ENCODE measurements around the gene CD82.

The CD82 gene

DNA sequence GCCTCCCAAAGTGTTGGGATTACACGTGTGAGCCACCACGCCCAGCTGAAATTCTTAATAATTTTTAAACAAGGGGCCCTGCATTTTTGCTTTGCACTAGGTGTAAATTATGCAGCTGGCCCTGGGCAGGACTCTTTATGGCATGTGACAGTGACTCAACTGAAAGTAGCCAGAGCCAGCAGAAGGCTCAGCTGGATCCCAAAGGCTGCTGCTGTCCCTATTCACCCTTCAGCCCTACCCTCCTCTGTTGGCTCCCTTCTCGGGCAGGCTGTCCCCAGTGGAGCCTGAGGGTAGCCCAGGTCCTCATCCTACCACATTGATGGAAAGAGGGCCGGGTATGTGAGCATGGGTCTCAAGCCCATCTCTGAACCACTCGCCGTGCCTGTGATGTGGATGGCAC is 45.6 kb downstream of the CD82 start:
- ATAC-seq: no peak
- TF ChIP-seq, protein P1, sequence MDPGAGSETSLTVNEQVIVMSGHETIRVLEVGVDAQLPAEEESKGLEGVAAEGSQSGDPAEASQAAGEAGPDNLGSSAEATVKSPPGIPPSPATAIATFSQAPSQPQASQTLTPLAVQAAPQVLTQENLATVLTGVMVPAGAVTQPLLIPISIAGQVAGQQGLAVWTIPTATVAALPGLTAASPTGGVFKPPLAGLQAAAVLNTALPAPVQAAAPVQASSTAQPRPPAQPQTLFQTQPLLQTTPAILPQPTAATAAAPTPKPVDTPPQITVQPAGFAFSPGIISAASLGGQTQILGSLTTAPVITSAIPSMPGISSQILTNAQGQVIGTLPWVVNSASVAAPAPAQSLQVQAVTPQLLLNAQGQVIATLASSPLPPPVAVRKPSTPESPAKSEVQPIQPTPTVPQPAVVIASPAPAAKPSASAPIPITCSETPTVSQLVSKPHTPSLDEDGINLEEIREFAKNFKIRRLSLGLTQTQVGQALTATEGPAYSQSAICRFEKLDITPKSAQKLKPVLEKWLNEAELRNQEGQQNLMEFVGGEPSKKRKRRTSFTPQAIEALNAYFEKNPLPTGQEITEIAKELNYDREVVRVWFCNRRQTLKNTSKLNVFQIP (CRISPR knock-in tag; IDR thresholded peaks at IDR 0.05; ENCODE audit: borderline replicate concordance, low read depth): no peak
- TF ChIP-seq OSR1 (CRISPR knock-in tag; IDR thresholded peaks at IDR 0.05): no peak
- TF ChIP-seq ZFP3 (CRISPR knock-in tag; IDR thresholded peaks at IDR 0.05): no peak
- no peak for TF ChIP-seq PPARA (CRISPR knock-in tag; IDR thresholded peaks at IDR 0.05; ENCODE audit: borderline replicate concordance)
- TF ChIP-seq BACH2 (CRISPR knock-in tag; IDR thresholded peaks at IDR 0.05; ENCODE audit: borderline replicate concordance): no peak
- TF ChIP-seq CSDC2 (CRISPR knock-in tag; IDR thresholded peaks at IDR 0.05): no peak
- no peak for TF ChIP-seq ESRRG (CRISPR knock-in tag; IDR thresholded peaks at IDR 0.05)
- no peak for TF ChIP-seq ZNF565 (CRISPR knock-in tag; conservative IDR thresholded peaks at IDR 0.05; ENCODE audit: low read depth)
- no peak for TF ChIP-seq ZFP30 (CRISPR knock-in tag; IDR thresholded peaks at IDR 0.05)
- TF ChIP-seq TOX (CRISPR knock-in tag; IDR thresholded peaks at IDR 0.05; ENCODE audit: borderline replicate concordance): no peak
- TF ChIP-seq GLIS3 (CRISPR knock-in tag; IDR thresholded peaks at IDR 0.05): no peak
- TF ChIP-seq, protein P2, sequence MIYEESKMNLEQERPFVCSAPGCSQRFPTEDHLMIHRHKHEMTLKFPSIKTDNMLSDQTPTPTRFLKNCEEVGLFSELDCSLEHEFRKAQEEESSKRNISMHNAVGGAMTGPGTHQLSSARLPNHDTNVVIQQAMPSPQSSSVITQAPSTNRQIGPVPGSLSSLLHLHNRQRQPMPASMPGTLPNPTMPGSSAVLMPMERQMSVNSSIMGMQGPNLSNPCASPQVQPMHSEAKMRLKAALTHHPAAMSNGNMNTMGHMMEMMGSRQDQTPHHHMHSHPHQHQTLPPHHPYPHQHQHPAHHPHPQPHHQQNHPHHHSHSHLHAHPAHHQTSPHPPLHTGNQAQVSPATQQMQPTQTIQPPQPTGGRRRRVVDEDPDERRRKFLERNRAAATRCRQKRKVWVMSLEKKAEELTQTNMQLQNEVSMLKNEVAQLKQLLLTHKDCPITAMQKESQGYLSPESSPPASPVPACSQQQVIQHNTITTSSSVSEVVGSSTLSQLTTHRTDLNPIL (CRISPR knock-in tag; IDR thresholded peaks at IDR 0.05; ENCODE audit: low read depth): no peak
- TF ChIP-seq ZNF70 (CRISPR knock-in tag; IDR thresholded peaks at IDR 0.05): no peak
- TF ChIP-seq ISL1 (CRISPR knock-in tag; IDR thresholded peaks at IDR 0.05): no peak
- no peak for TF ChIP-seq ARNTL (CRISPR knock-in tag; IDR thresholded peaks at IDR 0.05; ENCODE audit: borderline replicate concordance, low read depth)
- TF ChIP-seq, protein P3, sequence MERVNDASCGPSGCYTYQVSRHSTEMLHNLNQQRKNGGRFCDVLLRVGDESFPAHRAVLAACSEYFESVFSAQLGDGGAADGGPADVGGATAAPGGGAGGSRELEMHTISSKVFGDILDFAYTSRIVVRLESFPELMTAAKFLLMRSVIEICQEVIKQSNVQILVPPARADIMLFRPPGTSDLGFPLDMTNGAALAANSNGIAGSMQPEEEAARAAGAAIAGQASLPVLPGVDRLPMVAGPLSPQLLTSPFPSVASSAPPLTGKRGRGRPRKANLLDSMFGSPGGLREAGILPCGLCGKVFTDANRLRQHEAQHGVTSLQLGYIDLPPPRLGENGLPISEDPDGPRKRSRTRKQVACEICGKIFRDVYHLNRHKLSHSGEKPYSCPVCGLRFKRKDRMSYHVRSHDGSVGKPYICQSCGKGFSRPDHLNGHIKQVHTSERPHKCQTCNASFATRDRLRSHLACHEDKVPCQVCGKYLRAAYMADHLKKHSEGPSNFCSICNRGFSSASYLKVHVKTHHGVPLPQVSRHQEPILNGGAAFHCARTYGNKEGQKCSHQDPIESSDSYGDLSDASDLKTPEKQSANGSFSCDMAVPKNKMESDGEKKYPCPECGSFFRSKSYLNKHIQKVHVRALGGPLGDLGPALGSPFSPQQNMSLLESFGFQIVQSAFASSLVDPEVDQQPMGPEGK (CRISPR knock-in tag; IDR thresholded peaks at IDR 0.05; ENCODE audit: borderline replicate concordance): no peak
- no peak for TF ChIP-seq ZNF8 (CRISPR knock-in tag; IDR thresholded peaks at IDR 0.05)

DNA sequence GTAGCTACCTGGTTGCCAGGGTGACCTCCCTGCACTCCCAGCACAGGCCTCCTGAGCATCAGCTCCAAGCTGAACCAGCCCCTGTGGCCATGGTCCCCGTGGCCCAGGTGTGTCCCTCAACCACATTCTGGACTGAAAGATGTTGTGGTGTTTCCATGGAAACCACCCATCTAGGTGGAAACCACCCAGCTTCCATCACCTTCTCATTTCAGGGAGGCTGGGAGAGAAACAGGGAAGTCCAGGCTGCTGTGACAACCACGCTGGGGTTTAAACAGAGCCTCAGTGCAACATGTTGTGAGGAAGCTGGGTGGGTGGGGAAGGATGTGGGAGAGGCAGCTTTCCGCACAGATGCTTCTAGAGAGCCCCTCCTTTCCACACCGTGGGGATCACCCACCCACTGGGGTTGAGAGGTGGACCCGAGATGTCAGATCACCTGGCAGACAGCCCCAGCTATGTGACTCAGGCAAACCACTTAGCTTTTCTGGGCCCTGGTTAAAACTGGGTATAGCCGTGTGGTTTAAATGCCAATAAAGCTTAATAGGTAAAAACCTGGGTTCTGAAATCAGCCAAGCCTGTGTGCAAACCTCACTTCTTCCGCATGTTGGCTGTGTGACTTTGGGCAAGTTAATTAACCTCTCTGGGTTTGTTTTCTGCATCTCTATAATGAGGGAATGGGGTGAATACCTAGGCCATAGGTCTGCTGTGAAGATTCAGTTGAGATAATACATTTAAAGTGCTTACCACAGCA is 46.4 kb downstream of the CD82 start:
- ATAC-seq: no peak
- TF ChIP-seq ZNF8 (CRISPR knock-in tag; IDR thresholded peaks at IDR 0.05) (no peak), ESRRG (CRISPR knock-in tag; IDR thresholded peaks at IDR 0.05) (no peak), ZFP3 (CRISPR knock-in tag; IDR thresholded peaks at IDR 0.05) (no peak), ZFP30 (CRISPR knock-in tag; IDR thresholded peaks at IDR 0.05) (no peak), ZC3H10 (CRISPR knock-in tag; IDR thresholded peaks at IDR 0.05) (no peak), GLIS3 (CRISPR knock-in tag; IDR thresholded peaks at IDR 0.05) (no peak), ZNF70 (CRISPR knock-in tag; IDR thresholded peaks at IDR 0.05) (no peak), PPARA (CRISPR knock-in tag; IDR thresholded peaks at IDR 0.05; ENCODE audit: borderline replicate concordance) (no peak), TCF4 (CRISPR knock-in tag; IDR thresholded peaks at IDR 0.05; ENCODE audit: borderline replicate concordance) (no peak), OSR1 (CRISPR knock-in tag; IDR thresholded peaks at IDR 0.05) (no peak), SNAI2 (CRISPR knock-in tag; IDR thresholded peaks at IDR 0.05) (no peak)
- TF ChIP-seq, protein P4, sequence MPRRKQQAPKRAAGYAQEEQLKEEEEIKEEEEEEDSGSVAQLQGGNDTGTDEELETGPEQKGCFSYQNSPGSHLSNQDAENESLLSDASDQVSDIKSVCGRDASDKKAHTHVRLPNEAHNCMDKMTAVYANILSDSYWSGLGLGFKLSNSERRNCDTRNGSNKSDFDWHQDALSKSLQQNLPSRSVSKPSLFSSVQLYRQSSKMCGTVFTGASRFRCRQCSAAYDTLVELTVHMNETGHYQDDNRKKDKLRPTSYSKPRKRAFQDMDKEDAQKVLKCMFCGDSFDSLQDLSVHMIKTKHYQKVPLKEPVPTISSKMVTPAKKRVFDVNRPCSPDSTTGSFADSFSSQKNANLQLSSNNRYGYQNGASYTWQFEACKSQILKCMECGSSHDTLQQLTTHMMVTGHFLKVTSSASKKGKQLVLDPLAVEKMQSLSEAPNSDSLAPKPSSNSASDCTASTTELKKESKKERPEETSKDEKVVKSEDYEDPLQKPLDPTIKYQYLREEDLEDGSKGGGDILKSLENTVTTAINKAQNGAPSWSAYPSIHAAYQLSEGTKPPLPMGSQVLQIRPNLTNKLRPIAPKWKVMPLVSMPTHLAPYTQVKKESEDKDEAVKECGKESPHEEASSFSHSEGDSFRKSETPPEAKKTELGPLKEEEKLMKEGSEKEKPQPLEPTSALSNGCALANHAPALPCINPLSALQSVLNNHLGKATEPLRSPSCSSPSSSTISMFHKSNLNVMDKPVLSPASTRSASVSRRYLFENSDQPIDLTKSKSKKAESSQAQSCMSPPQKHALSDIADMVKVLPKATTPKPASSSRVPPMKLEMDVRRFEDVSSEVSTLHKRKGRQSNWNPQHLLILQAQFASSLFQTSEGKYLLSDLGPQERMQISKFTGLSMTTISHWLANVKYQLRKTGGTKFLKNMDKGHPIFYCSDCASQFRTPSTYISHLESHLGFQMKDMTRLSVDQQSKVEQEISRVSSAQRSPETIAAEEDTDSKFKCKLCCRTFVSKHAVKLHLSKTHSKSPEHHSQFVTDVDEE (CRISPR knock-in tag; IDR thresholded peaks at IDR 0.05): no peak

DNA sequence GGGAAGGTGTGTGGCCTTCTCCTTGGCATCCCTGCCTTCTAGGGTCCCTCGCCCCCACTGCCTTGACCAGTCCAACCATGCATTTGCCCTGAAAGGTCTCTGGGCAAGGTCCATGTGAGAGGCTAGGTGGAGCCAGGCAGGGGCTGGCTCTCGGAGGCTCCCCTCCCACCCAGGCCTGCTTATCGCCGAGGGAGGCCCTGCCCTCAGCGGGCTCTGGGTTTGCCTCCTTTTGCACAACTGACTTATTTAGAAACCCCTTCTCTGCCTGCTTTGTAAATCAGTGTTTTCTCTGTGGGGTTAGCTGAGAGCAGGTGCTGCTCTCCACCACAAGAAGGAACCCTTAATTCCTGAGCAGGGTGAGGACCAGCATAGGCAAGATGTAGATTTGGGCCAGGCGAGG is 47.7 kb downstream of the CD82 start:
- no peak for TF ChIP-seq TCF4 (CRISPR knock-in tag; IDR thresholded peaks at IDR 0.05; ENCODE audit: borderline replicate concordance)
- no peak for TF ChIP-seq BACH2 (CRISPR knock-in tag; IDR thresholded peaks at IDR 0.05; ENCODE audit: borderline replicate concordance)
- TF ChIP-seq GLIS3 (CRISPR knock-in tag; IDR thresholded peaks at IDR 0.05): no peak
- TF ChIP-seq ESRRG (CRISPR knock-in tag; IDR thresholded peaks at IDR 0.05): no peak
- TF ChIP-seq SNAI2 (CRISPR knock-in tag; IDR thresholded peaks at IDR 0.05): no peak
- no peak for TF ChIP-seq OSR1 (CRISPR knock-in tag; IDR thresholded peaks at IDR 0.05)
- no peak for TF ChIP-seq RARB (CRISPR knock-in tag; IDR thresholded peaks at IDR 0.05)
- no peak for TF ChIP-seq ZNF565 (CRISPR knock-in tag; conservative IDR thresholded peaks at IDR 0.05; ENCODE audit: low read depth)
- TF ChIP-seq PPARA (CRISPR knock-in tag; IDR thresholded peaks at IDR 0.05; ENCODE audit: borderline replicate concordance): no peak
- TF ChIP-seq, protein P4 (CRISPR knock-in tag; IDR thresholded peaks at IDR 0.05): no peak
- TF ChIP-seq ZFP30 (CRISPR knock-in tag; IDR thresholded peaks at IDR 0.05): no peak
- no peak for TF ChIP-seq ISL1 (CRISPR knock-in tag; IDR thresholded peaks at IDR 0.05)
- no peak for ATAC-seq

Data from SK-N-SH treated with all-trans-retinoic acid at 6 μM for 48 hours (cell line).